Trophoblast cell (in vitro differentiated cells and primary cell): ENCODE measurements around the gene C17orf113.

ENCODE experiments used
- DNase-seq, 2 donors: peaks; one replicate each; pipeline ENCODE4 v3.0.0-alpha.2; 2016
- H2AFZ ChIP-seq: 2 replicates; pipeline ENCODE4 v1.6.1; 2013; ENCODE audit warnings: low read length, moderate library complexity, mild to moderate bottlenecking; ENCODE audit not compliant: insufficient read depth, poor library complexity
- H2AK5ac ChIP-seq: 2 replicates; pipeline ENCODE4 v1.6.1; 2013; ENCODE audit warnings: mild to moderate bottlenecking, low read length
- H2BK120ac ChIP-seq: 2 replicates; pipeline ENCODE4 v1.6.1; 2013; ENCODE audit warnings: low read length, mild to moderate bottlenecking, moderate library complexity; ENCODE audit not compliant: insufficient read depth, poor library complexity
- H2BK12ac ChIP-seq: 2 replicates; pipeline ENCODE4 v1.6.1; 2013; ENCODE audit warnings: mild to moderate bottlenecking, low read length, moderate library complexity
- H2BK5ac ChIP-seq: 2 replicates; pipeline ENCODE4 v1.6.1; 2013; ENCODE audit warnings: low read length, low read depth, moderate library complexity, mild to moderate bottlenecking; ENCODE audit not compliant: poor library complexity
- H3K14ac ChIP-seq: 2 replicates; pipeline ENCODE4 v1.6.1; 2013; ENCODE audit warnings: mild to moderate bottlenecking, low read length
- H3K18ac ChIP-seq: 2 replicates; pipeline ENCODE4 v1.6.1; 2013; ENCODE audit warnings: mild to moderate bottlenecking, low read length
- H3K23ac ChIP-seq: 2 replicates; pipeline ENCODE4 v1.6.1; 2013; ENCODE audit warnings: low read length
- H3K27ac ChIP-seq: 2 replicates; pipeline ENCODE4 v1.5.1; 2013; ENCODE audit warnings: low read depth, mild to moderate bottlenecking, inconsistent platforms, low read length, moderate library complexity
- H3K27me3 ChIP-seq: 2 replicates; pipeline ENCODE4 v1.6.1; 2013; ENCODE audit warnings: inconsistent platforms, mild to moderate bottlenecking, low read length, moderate library complexity; ENCODE audit not compliant: insufficient read depth
- H3K36me3 ChIP-seq, 2 experiments: 1 replicate in 1 of 2; 2 replicates in 1 of 2; pipeline ENCODE4 v1.6.1; 2013; ENCODE audit warnings: low read length in 2 of 2, mild to moderate bottlenecking in 2 of 2, moderate library complexity in 1 of 2; ENCODE audit not compliant: insufficient read depth in 2 of 2, control insufficient read depth in 1 of 2
- H3K4ac ChIP-seq: 2 replicates; pipeline ENCODE4 v1.6.1; 2013; ENCODE audit warnings: low read depth, mild to moderate bottlenecking, low read length, moderate library complexity
- H3K4me1 ChIP-seq, 2 experiments: 1 replicate in 1 of 2; 2 replicates in 1 of 2; pipeline ENCODE4 v1.6.1; 2013; ENCODE audit warnings: low read length in 2 of 2, mild to moderate bottlenecking in 2 of 2, moderate library complexity in 1 of 2; ENCODE audit not compliant: insufficient read depth in 2 of 2, control insufficient read depth in 1 of 2
- H3K4me2 ChIP-seq: 2 replicates; pipeline ENCODE4 v1.6.1; 2013; ENCODE audit warnings: inconsistent platforms, mild to moderate bottlenecking, low read length, moderate library complexity
- H3K4me3 ChIP-seq: 2 replicates; pipeline ENCODE4 v1.5.1; 2013; ENCODE audit warnings: mild to moderate bottlenecking, low read depth, low read length, inconsistent platforms
- H3K79me1 ChIP-seq: one replicate; pipeline ENCODE4 v1.6.1; 2013; ENCODE audit warnings: low read length
- H3K79me2 ChIP-seq: 2 replicates; pipeline ENCODE4 v1.6.1; 2013; ENCODE audit warnings: low read length, mild to moderate bottlenecking; ENCODE audit not compliant: control insufficient read depth, insufficient read depth, poor library complexity
- H3K9ac ChIP-seq: 2 replicates; pipeline ENCODE4 v1.6.1; 2013; ENCODE audit warnings: mild to moderate bottlenecking, low read length
- H3K9me3 ChIP-seq: 2 replicates; pipeline ENCODE4 v1.6.1; 2013; ENCODE audit warnings: low read depth, mild to moderate bottlenecking, control low read depth, inconsistent platforms, low read length; ENCODE audit not compliant: insufficient read depth
- H4K12ac ChIP-seq: 2 replicates; pipeline ENCODE4 v1.6.1; 2013; ENCODE audit warnings: low read depth, mild to moderate bottlenecking, low read length, moderate library complexity
- H4K8ac ChIP-seq: 2 replicates; pipeline ENCODE4 v1.6.1; 2013; ENCODE audit warnings: low read depth, mild to moderate bottlenecking, low read length, moderate library complexity
- H4K91ac ChIP-seq: one replicate; pipeline ENCODE4 v1.6.1; 2013; ENCODE audit warnings: low read depth, mild to moderate bottlenecking, low read length, moderate library complexity
- WGBS: extraction: QIAGEN DNeasy Blood & Tissue Kit; methylation state at CpG from one replicate; pipeline ENCODE4 v1.1.7; 2013; ENCODE audit warnings: missing lambda C conversion rate; ENCODE audit not compliant: insufficient read length, insufficient coverage; ENCODE audit errors: extremely low coverage; 5-methylcytosine and 5-hydroxymethylcytosine counted together

C17orf113 gene

DNA sequence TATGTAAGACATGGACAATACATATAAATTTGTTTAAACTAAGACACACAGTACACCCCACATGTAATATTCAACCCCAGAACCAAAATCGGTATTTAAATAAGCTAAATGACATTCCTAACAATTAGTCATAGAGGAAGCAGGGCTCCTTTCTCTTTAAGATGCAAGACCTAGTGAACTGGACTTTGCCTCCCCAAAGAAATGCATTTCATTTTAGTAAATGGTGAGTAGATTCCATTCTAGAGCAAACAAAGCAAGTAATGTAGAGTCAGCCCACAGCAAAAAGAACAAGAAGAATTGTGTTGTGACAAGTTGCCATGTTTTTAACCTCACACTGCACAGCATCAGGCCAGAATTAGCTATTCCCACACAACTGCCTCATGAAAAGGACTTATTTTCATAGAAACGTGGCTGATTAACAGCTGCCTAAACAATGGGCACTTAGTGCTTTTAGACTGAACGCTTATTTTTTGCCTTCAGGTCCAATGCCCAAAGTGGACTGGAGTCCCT, 47.6 kb downstream of the C17orf113 start:
- no peak overlapping the region for H3K27ac ChIP-seq
- no peak overlapping the region for H4K8ac ChIP-seq
- no peaks in the 10 kb centered on the region for H3K79me1 ChIP-seq
- peaks cover 23 to 26% of the 10 kb centered on the region in 2 experiments for H3K36me3 ChIP-seq
- H4K91ac ChIP-seq: no peak overlapping the region
- H3K4ac ChIP-seq: peak overlapping the region; percentile 22
- H3K9me3 ChIP-seq: no peaks in the 10 kb centered on the region
- no peak overlapping the region for H3K4me2 ChIP-seq
- WGBS: no CpG with 5 or more reads among the region's 3 CpGs
- no peak overlapping the region for H2BK5ac ChIP-seq
- no peak overlapping the region for H2AK5ac ChIP-seq
- no peak overlapping the region for H4K12ac ChIP-seq
- H3K4me3 ChIP-seq: no peak overlapping the region
- no peak overlapping the region for H2BK120ac ChIP-seq
- H3K18ac ChIP-seq: no peak overlapping the region
- no peak overlapping the region for H2AFZ ChIP-seq
- no peaks in the 10 kb centered on the region for H3K27me3 ChIP-seq
- H3K23ac ChIP-seq: no peak overlapping the region
- no peak overlapping the region for H3K9ac ChIP-seq
- H2BK12ac ChIP-seq: no peak overlapping the region
- DNase-seq: no peak
- H3K79me2 ChIP-seq: peaks cover 4% of the 10 kb centered on the region
- H3K4me1 ChIP-seq: no peaks in the 10 kb centered on the region
- H3K14ac ChIP-seq: no peak overlapping the region

DNA sequence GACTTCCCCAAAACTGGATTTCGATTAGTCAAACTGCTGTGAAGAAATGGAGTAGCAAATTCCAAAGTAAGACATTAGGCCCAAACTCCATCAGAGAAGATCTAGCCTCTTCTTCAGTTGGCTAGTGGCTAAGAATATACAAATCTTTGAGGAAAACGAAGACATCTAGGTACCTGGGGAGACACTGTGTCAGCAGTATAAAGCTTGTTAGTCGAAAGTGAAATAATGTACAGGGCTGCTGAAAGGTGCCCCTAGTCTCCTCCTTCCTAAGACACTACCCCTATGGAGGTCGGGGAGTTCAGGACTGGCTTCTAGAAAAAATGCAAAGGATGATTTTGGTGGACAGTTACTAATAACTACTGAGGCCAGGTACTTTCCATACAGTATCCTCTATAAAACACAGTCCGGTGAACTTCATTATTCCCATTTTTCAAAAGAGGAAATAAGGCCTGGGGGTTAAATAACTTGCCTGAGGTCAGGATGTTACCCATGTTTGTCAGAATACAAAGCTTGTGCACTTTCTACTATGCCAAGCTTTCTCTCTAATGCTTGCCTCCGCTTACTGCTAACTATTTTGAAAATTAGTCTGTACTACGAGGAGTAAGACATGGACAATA, 48.1 kb downstream of the C17orf113 start:
- Histone ChIP-seq H3K18ac (no peak overlapping the region), H2BK12ac (no peak overlapping the region), H3K27ac (no peak overlapping the region), H3K4me3 (no peak overlapping the region), H2BK5ac (no peak overlapping the region), H3K23ac (no peak overlapping the region), H2BK120ac (no peak overlapping the region), H2AK5ac (no peak overlapping the region), H4K8ac (no peak overlapping the region), H3K14ac (no peak overlapping the region), H3K4me1 (no peaks in the 10 kb centered on the region), H3K4me2 (no peak overlapping the region), H3K9me3 (no peaks in the 10 kb centered on the region), H3K4ac (no peak overlapping the region), H4K12ac (no peak overlapping the region), H4K91ac (no peak overlapping the region), H3K9ac (no peak overlapping the region), H3K36me3 (peaks cover 28 to 32% of the 10 kb centered on the region in 2 experiments), H3K27me3 (no peaks in the 10 kb centered on the region), H3K79me1 (no peaks in the 10 kb centered on the region), H2AFZ (no peak overlapping the region), H3K79me2 (peaks cover 4% of the 10 kb centered on the region)
- DNase-seq: no peak
- WGBS: no CpG with 5 or more reads among the region's 7 CpGs

DNA sequence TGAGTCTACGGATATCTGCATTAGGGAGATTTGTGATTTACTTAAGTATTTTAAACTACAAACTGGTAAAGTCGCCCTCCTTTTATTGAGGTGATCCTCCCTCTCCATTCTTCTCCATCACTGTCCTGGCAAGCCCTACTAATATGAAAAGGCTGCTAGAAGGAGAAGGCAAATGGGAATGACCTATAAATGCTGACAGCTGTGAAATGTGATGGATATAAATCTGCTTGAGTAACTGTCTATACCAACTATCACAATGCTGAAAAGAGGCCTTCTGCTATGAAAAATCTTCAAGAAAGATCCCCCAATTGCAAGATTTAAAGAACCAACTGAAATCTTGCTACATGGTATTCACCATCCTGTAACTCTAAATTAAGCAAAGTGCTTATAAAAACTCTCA, 48.7 kb downstream of the C17orf113 start:
- Histone ChIP-seq H3K4ac (no peak overlapping the region), H3K18ac (no peak overlapping the region), H3K27ac (no peak overlapping the region), H3K4me1 (no peaks in the 10 kb centered on the region), H3K23ac (no peak overlapping the region), H3K14ac (no peak overlapping the region), H4K12ac (no peak overlapping the region), H2AK5ac (no peak overlapping the region), H2AFZ (no peak overlapping the region), H2BK12ac (no peak overlapping the region), H4K8ac (no peak overlapping the region), H3K4me2 (no peak overlapping the region), H2BK5ac (no peak overlapping the region), H3K79me1 (no peaks in the 10 kb centered on the region), H3K4me3 (no peak overlapping the region), H3K27me3 (no peaks in the 10 kb centered on the region), H3K79me2 (peaks cover 4% of the 10 kb centered on the region), H3K9ac (no peak overlapping the region), H3K36me3 (peaks cover 31 to 37% of the 10 kb centered on the region in 2 experiments), H2BK120ac (no peak overlapping the region), H3K9me3 (no peaks in the 10 kb centered on the region), H4K91ac (no peak overlapping the region)
- DNase-seq: no peak
- WGBS: no CpG with 5 or more reads among the region's 2 CpGs

DNA sequence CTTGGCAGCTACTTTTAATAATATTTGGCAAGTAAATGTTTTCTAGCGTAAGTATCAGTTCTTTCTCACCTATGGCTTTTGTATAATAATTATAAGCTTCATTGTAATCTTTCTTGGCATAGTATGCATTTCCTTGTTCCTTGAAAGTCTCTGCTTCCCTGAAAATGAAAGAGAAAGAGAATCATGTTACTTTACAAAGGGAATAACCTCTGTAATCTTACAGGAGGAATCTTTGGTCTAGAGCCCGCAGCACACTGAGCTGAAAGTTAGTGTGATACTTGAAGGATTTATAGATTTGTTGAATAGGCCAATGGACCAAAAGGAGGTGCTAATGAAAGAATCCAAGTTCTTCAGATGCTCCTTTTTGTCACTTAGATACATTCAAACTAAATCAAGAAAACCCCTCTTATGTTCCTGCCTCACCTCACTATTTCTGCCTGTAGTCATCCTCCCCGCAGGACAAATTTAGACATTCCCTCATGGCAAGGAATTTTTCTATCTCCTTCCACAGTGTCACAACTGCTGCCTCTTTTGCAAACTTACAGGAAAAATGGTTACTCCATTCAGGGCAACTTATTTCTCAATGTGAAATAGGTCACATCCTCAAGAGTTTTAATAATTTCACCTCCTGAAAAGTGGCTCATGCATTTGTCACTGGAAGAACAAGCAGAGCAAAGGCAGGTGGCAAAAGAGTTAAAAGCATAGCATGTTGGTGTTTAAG, 49.8 kb downstream of the C17orf113 start:
- H2AFZ ChIP-seq: no peak overlapping the region
- H3K9ac ChIP-seq: no peak overlapping the region
- peaks cover 40 to 48% of the 10 kb centered on the region in 2 experiments for H3K36me3 ChIP-seq
- H3K27me3 ChIP-seq: no peaks in the 10 kb centered on the region
- H4K91ac ChIP-seq: no peak overlapping the region
- H3K4ac ChIP-seq: no peak overlapping the region
- peak overlapping the region; percentile 33 for H3K18ac ChIP-seq
- peaks cover 2% of the 10 kb centered on the region for H3K79me2 ChIP-seq
- H2BK5ac ChIP-seq: no peak overlapping the region
- H3K79me1 ChIP-seq: no peaks in the 10 kb centered on the region
- DNase-seq: peak in 1 of 2 donors; percentile 34
- H2AK5ac ChIP-seq: no peak overlapping the region
- WGBS: no CpG with 5 or more reads among the region's 3 CpGs
- no peak overlapping the region for H3K14ac ChIP-seq
- H3K9me3 ChIP-seq: no peaks in the 10 kb centered on the region
- H4K8ac ChIP-seq: no peak overlapping the region
- H3K23ac ChIP-seq: no peak overlapping the region
- H3K27ac ChIP-seq: no peak overlapping the region
- no peaks in the 10 kb centered on the region for H3K4me1 ChIP-seq
- no peak overlapping the region for H3K4me3 ChIP-seq
- H4K12ac ChIP-seq: no peak overlapping the region
- no peak overlapping the region for H3K4me2 ChIP-seq
- H2BK120ac ChIP-seq: no peak overlapping the region
- no peak overlapping the region for H2BK12ac ChIP-seq
